VCaP (cell line): ENCODE results near the gene HTR4.

Source experiments
- H3K27ac ChIP-seq: fragments of 450-650 bp; 2 replicates; pipeline ENCODE4 v1.5.1; 2017
- CTCF ChIP-seq: fragments of 450-650 bp; conservative IDR thresholded peaks from 2 replicates; pipeline ENCODE4 v1.5.1; 2017; ENCODE audit warnings: mild to moderate bottlenecking, moderate library complexity

The HTR4 gene

GRCh38 chr5:148660346-148660660, 6.0 kb upstream of the HTR4 start:
- no peak for TF ChIP-seq CTCF
- H3K27ac ChIP-seq, result no peak overlapping the region

GRCh38 chr5:148659641-148660345, 5.5 kb upstream of the HTR4 start:
- H3K27ac ChIP-seq, result no peak overlapping the region
- TF ChIP-seq CTCF, result no peak

GRCh38 chr5:148653291-148653835, 964 bp downstream of the HTR4 start:
- H3K27ac ChIP-seq, result no peak overlapping the region
- TF ChIP-seq CTCF, result no peak

- H3K27ac ChIP-seq, result no peak overlapping the region
- TF ChIP-seq CTCF, result no peak
Observed at GRCh38 chr5:148651528-148651927, 2.8 kb downstream of the HTR4 start.

- H3K27ac ChIP-seq, result no peak overlapping the region
- no peak for TF ChIP-seq CTCF
Observed at GRCh38 chr5:148645527-148645926, 8.8 kb downstream of the HTR4 start.

- TF ChIP-seq CTCF, result no peak
- no peak overlapping the region for H3K27ac ChIP-seq
Observed at GRCh38 chr5:148641735-148642134, 12.6 kb downstream of the HTR4 start.

GRCh38 chr5:148640471-148640870, 13.9 kb downstream of the HTR4 start:
- TF ChIP-seq CTCF, result no peak

More at GRCh38 chr5:148640471-148640870, 13.9 kb downstream of the HTR4 start:
- no peak overlapping the region for H3K27ac ChIP-seq
